HG03175 (cell line): Measurements from ENCODE around the gene RAB4A.

ENCODE experiments used
- ATAC-seq: cut with Tn5 transposase; IDR thresholded peaks from one replicate; pipeline ENCODE4 v1.9.1; 2021; ENCODE audit warnings: mild to moderate bottlenecking, moderate library complexity; ENCODE audit not compliant: unreplicated experiment

RAB4A gene

DNA sequence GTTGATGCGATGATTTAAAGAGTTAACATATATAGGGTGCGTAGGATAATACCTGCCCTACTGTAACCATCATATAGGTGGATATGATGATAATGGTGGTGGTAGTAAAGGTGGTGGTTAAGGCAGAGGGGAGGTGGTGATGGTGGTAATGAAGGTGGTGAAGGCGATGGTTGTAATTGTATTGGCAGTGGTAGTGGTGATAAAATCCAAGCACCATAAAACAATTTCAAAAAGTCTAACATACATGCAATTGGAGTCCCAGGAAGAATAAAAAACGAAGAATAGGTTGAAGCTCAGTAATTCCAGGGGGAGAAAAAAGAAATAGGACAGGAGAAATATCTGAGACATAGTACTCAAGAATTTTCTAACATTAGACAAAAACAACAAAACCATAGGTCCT lies 27.3 kb upstream of the RAB4A start:
- no peak for ATAC-seq

DNA sequence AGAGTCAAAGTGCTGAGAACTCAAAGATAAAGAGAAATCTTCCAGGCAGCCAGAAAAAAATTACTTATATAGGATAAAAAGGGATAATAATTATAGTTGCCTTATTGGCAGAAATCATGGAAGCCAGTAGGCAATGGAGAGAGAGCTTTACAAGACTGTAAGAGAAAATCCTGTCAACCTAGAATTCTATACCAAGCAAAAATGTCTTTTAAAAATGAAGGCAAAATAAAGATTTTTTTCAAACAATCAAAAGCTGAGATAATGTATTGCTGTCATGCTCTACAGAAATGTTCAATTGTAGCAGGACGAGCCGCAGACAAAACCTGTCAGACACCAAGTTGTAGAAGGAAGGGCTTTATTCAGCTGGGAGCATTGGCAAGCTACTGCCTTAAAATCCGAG lies 26.8 kb upstream of the RAB4A start:
- ATAC-seq = no peak

DNA sequence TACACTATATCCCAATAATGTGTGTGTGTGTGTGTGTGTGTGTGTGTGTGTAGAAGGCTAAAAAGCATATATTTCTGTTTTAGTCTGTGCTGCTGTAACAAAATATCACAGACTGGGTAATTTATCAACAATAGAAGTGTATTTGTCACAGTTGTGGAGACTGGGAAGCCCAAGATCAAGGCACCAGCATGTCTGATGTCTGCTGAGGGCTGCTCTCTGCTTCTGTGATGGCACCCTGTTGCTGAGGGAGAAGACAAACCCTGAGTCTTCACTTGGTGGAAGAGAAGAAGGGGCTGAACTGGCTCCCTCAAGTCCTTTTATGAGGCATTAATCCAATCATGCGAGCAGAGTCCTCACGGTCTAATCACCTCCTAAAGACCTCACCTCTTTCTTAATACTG lies 23.0 kb upstream of the RAB4A start:
- no peak for ATAC-seq

DNA sequence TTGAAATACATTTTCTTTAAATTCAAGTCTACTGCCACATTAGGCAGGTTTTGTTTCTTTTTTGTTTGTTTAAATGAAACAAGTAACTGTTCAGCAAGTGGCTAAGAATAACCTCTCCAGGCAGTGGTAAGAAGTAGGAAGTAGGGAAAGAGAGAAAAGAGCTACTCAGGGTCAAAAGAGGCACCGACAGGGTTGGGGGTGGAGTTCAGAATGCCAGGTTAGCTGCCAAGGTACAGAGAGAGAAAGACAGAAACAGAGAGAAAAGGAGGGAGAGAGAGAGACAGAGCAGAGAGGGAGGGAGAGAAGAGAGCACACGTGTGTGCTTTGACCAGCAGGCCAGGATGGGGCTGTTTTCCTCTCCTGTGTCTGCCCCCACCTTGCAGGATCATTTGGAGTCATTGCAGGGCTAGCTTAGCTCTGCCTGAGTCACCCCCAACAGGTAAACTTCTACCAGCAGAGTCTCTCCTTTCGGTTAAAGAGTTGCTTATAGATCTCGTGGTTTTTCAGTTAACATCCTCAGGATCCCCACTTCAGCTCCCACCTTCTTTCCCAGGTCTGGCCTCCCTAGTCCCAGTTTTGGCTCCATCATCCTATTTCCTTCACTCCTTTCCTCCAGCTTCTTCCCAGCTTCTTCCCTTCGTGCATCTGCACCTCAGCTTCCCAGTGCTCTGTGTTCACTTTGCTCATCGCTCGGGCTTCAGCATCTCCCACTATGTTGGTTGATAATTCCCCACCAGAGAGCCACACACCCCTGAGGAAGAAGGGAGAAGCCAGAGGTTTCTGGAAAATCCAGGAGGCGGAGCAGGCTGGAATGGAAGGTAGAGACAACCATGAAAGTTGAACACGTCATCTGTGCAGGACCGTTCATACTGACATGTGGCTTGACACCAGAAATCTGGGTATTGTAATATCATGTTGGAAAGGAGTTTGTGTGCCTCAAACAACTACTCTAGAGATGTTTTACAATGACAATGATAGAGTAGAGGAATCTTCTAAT lies 21.8 kb upstream of the RAB4A start:
- ATAC-seq = no peak

DNA sequence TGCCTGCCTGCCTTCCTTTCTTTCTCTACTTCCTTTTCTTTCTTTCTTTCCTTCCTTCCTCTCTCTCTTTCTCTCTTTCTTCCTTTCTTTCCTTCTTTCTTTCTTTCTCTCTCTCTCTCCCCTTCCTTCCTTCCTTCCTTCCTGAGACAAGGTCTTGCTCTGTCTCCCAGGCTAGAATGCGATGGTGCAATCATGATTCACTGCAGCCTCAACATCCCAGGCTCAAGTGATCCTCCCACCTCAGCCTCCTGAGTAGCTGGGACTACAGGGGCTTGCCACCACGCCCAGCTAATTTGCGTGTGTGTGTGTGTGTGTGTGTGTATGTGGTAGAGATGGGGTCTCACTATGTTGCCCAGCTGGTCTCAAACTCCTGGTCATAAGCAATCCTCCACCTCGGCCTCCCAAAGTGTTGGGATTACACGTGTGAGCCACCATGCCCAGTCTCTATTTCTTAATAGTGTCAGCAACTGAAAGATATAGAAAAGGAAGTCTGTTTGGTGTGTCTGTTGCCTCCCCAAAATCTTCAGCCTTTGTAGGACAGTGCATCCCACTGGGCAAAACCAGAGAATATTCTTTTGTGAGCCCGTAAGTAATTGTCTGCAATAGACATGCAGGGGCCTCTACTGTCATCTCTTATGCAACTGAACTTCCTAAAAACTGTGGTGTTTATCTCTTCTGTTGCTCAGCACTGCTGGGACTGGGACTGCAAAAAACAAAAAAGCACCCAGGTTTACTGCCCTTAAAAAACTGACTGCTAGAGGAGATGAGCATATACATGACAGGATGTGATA lies 20.9 kb upstream of the RAB4A start:
- no peak for ATAC-seq

DNA sequence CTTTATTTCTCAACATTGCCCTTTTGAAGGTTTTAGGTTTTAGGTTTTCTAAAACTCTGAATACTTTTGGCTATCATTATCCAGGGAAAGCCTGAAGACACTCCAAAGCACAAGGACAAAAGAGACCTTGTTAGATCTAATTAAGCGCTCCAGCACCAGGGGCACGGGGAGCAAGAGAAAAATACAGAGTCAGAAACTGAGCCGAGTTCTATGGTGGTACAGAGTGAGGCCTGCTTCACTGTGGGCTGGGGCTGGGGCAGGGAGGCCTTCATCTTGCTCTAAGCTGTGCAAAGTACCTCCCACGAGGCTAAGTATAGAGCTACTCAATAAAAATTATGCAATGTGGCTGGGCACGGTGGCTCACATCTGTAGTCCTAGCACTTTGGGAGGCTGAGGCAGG lies 19.7 kb upstream of the RAB4A start:
- no peak for ATAC-seq

DNA sequence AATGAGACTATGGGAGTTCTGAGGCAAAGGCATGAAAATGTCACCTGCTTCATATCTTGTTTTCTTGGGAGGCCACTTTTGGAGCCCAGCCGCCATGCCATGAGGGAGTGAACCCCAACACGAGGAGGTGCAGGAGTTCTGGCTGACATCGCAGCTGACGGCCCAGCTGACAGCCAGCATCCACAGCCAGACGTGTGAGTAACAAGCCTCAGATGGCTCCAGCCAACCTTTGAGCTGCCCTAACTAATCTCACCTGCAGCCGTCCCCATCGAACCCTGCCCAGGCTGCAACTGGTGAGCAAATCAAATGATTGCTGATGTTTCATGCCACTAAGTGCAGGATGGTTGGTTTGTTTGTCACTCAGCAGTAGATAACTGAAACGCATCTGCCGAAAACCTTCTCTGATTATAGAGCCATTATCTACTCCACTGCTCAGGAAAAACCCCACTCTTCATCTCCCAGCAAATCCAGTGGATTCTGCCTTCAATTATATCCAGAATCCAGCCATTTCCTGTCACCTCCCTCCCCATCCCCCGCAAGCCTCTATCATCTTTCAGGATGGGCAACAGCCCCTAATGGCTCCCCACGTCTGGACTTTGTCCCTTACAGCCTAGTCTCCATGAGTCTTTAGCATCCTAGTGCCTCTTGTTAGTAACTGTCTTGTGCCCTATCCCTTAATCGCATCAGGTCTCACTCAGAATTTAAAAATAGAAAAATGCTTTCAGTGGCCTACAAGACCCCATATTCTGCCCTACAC lies 18.5 kb upstream of the RAB4A start:
- no peak for ATAC-seq

DNA sequence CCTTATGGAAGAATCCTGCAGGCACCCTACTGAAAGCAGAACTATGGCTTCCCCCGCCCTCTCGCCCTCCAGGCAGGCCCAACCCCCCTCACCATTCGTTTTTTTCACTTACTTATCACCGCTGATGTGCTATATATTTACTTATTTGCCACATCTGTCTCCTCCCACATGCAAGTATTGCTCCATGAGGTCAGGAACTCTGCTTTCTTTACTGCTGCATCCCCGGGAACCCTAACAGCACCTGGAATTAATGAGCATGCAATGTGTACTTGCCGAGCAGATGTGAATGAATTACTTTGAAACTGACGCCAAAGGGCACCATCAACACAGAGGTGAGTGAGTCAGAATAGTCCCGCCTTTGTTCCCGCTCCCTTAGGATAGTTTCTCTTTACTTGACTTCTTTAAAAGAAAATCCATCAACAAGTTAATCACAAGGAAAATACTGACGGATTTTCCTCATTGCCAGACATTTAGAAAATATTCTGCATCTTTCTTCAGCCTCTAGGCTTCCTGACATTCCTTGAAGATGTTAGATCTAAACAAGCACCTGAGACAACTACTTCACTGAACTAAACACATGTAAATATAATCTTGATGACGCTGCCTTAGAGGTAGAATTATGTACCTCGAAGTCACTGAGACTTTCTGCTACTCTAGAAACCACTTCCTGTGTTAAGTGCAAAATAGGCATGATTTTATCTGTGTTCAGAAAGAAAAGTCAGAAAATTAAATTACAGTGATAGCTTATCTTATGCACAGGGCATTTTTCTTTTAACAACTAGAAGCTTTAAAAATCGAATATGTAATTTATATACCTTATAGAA lies 17.5 kb upstream of the RAB4A start:
- ATAC-seq = peak; percentile 69

DNA sequence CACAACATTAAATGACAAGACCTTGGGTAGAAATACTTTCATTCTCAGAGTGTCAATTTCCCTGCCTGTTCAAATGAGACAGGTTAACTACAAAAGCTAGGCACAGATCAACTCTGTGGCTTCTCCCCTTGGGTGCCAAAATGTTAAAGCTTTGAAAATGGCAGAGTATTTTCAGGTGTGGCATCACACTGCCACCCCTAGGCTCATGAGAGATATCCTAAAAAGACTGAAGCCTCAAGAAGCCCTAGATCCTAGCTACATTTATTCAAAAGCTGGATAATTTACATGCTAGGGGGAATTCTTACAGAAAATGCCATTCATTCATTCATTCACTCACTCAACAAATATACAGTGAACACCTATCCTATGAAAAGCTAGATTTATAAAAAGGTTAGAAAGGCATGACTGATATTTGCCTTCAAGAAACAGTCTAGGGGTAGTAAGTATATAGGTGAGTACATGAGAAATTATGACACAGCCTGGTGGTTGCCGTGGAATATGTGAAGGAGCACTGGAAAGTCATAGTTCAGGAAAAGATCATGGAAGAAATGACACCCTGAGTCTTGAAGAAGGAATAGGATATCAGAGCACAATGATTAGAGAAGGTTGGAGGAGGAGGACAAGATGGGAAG lies 15.9 kb upstream of the RAB4A start:
- ATAC-seq = no peak

DNA sequence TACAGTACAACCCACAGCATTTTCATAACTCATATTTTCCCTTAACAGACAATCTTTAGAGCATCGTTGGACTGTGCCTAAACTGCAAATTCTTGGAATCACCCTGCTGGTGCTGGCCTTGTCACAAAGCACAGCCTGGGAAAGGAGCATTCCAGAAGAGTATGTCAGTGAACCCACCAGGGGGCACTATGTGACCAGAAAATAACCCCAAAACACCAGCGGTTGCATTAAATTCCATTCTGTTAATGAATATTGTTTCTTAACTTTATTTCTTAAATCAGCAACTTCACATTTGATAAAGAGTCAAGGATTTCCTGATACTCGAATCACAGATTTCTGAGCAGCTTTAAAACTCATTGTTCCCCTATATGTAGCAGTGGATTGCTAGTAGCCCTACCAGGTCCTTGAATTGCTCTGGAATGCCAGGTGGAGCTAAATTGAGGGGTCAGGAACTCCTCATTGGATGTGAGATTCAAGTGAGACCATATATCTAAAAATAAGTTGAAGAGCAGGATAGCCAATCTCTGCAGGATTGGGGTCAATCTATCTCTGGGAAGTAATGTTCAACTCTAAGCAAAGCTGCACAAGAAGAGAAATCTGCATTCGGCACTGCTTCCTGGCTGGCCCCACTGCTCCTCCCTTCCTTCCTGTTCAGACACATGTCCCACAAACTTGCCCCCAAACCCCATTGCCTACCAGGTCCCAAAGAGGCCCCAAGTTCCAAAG lies 12.7 kb upstream of the RAB4A start:
- ATAC-seq = peak; percentile 53

DNA sequence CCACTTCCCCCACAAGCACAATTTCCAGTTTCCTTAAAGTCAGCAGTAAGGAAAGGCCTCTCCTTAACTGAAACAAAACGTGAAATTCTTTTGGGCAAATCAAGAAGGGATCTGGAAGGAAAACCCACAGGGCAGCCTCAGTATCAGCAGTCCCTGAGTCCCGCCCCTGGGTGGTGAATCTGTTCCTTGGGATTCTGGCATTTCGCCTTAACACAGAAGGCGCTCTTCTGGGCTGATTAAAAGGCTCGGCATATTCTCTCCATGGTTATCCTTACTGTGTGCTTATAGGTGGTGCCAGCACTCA lies 12.2 kb upstream of the RAB4A start:
- ATAC-seq = no peak

DNA sequence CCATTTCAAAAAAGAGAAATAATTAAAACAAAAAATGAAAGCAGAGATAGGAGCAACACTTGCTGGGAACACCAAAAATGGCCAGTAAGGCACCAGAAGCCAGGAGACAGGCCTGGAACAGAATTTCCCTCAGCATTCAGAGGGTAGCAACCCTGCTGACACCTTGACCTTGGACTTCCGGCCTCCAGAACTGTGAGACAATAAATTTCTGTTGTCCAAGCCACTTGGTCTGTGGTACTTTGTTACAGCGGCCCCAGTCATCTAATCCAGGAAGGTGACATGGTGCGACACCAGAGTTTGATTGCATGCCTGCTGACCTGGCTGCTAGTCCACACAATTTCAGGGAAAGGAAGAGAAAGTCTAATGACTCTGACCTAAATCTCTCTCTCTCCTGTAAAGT lies 10.6 kb upstream of the RAB4A start:
- no peak for ATAC-seq

DNA sequence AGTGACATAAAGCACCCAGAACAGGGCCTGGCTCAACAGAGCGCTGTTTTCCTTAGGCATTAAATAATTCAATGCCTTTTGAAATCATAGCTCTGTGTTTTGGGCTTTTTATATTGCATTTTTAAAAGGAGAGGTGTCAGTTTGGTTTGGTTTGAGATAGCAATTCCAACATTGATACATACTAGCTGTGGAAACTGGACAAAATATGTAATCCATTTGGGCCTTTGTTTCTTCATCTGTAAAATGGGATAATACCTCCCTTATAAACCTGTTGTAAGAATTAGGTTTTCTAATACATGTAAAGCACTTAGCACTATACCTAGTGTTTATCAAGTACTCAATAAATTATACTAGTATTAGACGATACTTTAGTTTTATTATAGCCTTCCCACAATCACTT lies 8.7 kb upstream of the RAB4A start:
- no peak for ATAC-seq

DNA sequence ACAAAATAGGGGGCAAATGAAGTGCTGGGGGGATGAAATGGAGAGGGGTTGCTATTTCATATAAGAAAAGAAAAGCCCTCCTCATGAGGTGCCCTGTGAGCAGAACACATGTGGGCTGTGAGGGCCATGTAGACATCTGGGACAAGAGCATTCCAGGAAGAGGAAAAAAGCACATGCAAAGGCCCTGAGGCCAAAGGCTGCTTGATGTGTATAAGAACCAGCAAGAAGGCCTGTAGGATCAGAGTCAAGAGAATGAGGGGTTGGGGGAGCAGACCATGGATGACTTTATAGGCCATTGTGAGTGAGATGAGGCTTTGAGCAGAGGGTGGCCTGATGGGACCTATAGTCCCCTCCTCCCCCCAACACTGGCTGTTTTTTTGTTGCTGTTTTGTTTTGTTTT lies 7.7 kb upstream of the RAB4A start:
- no peak for ATAC-seq

DNA sequence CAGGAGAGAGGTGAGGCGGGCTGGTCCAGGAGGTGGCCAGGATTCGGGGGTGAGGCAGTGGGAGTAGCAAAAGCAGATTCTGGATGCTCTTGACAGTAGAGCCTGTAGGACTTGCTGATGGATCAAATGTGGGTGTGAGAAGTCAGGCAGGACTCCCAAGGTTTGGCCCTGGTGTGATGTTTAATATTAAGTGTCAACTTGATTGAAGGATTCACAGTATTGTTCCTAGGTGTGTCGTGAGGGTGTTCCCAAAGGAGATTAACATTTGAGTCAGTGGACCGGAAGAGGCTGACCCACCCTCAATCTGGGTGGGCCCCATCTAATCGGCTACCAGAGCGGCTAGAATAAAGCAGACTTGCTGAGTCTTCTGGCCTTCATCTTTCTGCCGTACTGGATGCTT lies 6.8 kb upstream of the RAB4A start:
- no peak for ATAC-seq

DNA sequence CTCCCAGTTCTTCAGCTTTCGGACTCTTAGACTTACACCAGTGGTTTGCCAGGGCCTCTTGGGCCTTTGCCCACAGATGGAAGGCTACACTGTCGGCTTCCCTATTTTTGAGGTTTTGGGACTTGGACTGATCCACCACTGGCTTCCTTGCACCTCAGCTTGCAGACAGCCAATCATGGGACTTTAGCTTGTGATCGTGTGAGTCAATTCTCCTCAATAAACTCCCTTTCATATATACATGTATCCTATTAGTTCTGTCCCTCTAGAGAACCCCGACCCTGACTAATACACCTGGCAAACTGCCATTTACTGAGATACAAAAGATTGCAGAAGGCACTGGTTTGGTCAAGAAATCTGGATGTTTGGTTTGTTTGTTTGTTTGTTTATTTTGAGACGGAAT lies 6.4 kb upstream of the RAB4A start:
- no peak for ATAC-seq

DNA sequence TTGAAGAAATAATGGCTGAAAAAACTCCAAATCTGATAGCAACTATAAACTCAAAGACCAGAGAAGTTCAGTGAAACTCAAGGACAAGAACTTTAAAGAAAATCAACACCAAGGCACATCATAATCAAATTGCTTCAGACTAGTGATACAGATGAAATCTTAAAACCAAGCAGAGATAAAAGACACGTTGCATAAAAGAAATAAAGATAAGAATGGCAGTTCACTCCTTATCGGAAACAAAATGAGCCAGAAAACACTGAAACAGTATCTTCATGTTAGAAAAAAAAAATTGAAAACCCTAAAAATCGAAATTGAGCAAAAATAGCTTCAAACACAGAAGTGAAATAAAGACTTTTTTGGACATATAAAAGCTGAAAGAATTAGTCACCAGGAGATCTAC lies 4.6 kb upstream of the RAB4A start:
- ATAC-seq = no peak

DNA sequence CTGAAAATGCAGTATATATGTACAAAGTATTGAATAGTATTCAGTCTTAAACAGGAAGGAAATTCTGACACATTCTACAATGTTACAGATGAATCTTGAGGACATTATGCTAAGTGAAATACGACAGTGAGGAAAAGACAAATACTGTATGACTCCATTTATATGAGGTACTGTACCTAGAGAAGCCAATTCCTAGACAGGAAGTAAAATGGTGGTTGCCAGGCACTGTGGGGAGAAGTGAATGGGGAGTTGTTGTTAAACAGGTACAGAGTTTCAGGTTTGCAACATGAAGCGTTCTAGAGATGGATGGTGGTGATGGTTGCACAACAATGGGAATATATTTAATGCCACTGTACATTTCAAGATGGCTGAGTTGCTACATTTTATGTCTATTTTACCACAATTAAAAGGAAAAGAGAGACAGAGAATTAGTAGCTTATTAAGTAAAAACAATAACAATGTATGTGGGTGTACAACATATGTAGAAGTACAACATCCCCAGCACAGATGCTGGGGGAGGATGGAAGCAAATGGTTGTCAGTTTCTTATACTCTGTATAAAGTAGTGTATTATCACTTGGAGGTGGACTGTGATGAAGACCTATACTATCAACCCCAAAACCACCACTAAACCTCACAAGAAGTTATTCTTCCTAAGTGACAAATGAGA lies 3.9 kb upstream of the RAB4A start:
- no peak for ATAC-seq

DNA sequence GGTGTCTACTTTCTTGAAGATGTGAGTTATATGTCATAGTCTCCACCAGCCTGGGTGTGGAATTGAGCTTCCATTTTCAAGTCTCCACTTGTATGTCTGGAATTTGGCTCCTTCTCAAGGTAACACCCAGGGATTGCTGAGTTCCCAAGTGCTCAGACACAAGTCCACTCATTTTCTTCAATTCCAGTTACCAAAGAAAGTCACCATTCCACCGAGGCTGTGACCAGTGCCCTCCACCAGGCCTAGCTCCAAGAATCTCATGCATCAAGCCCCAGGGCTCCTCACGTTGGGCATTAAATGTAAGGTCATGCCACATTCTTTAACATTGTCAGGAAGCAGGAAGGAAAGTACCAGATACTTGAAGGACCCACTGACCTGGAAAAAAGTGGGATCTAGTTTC lies 2.4 kb upstream of the RAB4A start:
- no peak for ATAC-seq
